Frontal cortex (tissue), 4 donors: ENCODE results near the gene TSSK6. TPM values are rescaled to one million over a fixed set of nuclear protein-coding genes. Genes with fewer than 3 reads are reported as not detected.

Experiments used
- DNase-seq, 2 donors: peaks; one replicate each; pipeline ENCODE4 v3.0.0; 2012; ENCODE audit warnings: low spot score in 2 of 2
- FAIRE-seq: peaks from 2 replicates; lab custom pipeline; 2012; peaks lifted over from hg19 to GRCh38; lab: Jason Lieb, UNC
- total RNA-seq: library from RNA; depleted of rRNA; stranded (reverse); fragments of >200 nt; gene quantifications from one replicate; pipeline ENCODE4 v1.2.3, GENCODE V29; 2014
- donor health status: control.
- donor health status: control.
- donor health status: control.

TSSK6 gene
- 2.4 TPM for total RNA-seq

- DNase-seq (no peak), FAIRE-seq (no peak)
These were observed at the start of gene TSSK6 for GRCh38 chr19:19514881-19515641. TSSK6 (minus strand) TSS chr19:19515548; CDS start chr19:19515427, 121 bp downstream.

DNA sequence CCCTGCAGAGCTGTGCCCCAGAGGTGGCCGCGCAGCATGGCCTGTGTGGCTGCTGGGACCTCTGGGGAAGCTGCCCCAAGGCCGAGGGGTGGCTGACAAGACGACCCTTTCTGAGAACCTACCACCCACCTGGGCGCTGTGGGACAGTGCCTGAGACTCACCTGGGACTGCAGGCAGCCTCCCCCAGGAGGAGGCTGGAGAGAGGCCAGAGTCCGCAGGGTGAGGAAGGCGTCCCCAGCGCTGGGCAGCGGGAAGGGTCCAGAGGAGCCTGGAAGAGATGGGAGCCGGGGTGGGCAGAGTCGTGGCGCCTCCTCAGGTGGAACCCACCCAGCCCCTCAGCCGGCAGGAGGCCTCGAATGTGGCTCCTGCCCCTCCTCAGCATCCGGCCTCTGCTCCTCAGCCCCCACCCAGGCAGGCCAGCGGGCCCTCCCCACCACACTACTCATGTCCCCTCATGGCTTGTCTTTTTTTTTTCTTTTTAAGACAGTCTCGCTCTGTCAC, 48.0 kb upstream of the TSSK6 start:
- FAIRE-seq, result no peak
- DNase-seq, result no peak

DNA sequence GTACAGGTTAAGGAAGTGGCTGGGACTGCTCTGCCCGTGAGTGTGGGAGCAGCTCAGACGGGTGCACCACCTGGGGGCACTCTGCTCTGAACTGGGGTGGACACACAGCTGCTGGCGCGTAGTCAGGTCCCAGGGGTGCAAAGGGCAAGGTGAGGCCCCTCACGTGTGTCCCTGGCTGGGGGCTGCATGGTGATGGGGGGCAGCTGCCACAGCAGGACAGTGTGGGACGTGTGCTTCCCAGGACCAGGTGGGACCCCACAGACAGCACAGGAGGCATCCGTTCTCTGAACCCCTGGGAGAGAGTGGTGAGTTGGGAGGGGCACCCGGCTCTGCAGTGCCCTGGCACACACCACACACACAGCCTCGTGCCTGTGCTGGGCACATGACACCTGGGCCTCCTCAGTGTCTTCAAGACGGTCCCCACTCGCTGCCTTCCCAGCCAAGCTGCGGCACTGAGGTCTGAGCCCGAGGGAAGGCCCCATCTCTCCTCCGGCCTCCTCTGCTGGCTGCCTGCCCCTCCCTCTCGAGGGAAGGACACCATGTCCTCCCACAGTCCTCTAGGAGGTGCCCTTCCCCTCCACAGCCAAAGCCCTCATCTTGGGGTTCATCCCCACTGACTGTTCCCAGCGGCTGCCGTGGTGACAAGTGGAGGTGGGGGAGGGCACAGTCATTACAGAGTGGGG, 47.5 kb upstream of the TSSK6 start:
- no peak for DNase-seq
- FAIRE-seq, result no peak

DNA sequence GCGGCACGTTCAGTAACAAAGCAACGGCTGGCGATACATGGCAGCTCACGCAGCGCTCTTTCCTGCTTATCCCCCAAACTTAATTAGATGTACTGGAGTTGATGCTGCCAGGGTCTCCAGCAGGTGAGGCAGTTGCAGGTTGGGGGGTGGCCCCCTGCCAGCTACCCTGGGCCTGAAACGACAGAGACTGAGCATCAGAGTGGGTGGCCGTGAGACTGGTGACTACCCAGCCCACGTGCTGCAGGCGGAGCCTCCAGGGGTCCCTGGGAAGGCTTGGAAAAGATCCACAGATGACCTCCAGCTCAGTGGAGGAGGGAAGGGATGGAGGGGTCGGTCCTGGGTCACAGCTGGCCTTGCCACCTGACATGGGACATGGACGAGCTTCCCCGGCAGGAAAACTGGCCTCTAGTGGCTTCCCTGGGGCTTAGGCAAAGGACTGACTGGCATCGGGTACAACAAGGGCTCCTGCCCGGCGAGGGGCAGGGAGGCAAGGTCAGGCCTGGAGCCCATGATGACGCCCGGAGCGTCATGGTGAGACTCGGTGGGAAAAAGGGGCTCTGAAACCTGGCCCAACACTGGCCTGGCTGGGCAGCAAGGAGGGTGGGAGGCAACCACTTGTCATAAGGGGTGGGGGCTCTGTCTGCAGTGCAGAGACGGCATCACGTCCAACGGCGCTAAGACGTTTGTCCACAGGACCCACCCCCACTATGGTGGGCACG, 46.8 kb upstream of the TSSK6 start:
- FAIRE-seq, result no peak
- no peak for DNase-seq

- FAIRE-seq (no peak), DNase-seq (no peak)
These were observed 44.6 kb upstream of the TSSK6 start for GRCh38 chr19:19559931-19560330.

- FAIRE-seq (no peak), DNase-seq (no peak)
These were observed 43.3 kb upstream of the TSSK6 start for GRCh38 chr19:19558636-19559035.

- FAIRE-seq, result no peak
These were observed 42.7 kb upstream of the TSSK6 start for GRCh38 chr19:19558055-19558454.

DNA sequence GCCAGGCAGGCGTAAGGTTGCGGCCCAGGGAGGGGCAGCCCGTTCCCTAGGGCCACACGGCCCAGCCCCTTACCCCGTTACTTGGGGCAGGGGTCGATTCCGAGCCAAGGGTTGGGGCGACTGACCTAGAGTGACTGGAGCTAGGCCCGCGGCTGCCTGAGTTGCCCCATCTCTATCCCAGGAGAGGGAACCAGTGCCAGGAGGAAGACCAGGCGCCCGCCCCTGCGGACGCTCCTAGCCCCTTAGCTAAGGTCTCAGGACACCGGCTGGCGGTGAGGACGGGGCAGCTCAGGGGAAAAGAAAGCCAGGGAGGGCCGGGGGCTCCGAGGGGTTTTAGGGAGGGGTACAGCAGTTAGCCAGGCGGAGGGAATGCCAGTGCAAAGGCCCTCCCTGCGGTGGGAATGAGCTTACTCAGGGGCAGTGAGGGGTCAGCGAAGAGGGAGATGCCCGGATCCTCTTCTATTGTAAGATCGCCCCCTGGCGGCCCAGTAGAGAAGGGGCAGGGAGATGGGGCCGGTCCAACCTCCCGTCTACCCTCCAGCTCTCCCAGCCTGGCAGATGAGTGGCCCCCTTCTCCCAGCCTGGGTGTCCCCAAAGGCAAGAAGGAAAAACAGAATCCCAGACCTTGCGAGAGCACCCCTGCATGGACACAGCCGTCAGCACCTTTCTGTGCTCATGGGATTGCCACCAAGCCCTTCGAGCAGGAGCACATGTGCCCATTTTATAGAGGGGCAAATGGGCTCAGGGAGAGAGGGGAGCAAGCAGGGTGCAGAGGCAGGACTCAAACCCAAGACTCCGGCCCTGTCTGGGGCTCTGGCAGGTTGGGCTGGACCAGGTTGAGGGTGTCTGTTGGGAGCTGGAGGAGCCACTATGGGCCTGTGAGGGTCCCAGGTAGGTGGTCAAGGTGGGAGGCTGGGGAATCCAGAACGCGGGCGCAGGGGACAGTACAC, 39.0 kb upstream of the TSSK6 start:
- FAIRE-seq, result no peak
- peak; percentile 26 to 63 for DNase-seq

More at GRCh38 chr19:19558055-19558454, 42.7 kb upstream of the TSSK6 start:
- DNase-seq, result no peak

GRCh38 chr19:19553670-19554069, 38.3 kb upstream of the TSSK6 start:
- no peak for DNase-seq
- no peak for FAIRE-seq

DNA sequence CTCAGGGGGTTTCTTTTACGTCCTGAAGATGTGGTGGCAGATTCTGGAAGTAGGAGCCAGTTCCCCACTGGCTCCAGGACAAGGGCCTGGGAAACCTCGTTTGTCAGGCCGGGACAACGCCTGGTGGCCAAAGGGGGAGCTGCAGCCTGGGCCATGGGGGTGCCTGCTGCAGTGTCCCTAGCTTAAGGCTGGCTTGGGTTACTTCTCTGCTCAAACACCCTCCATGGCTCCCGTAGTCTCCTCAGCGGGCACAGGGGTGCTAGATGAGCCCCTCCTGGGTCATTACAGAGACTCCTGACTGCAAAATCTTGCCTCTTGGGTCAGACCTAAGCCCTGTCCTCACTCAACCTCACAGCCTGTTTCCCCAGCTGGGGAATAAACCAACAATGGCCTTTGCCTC, 37.5 kb upstream of the TSSK6 start:
- no peak for DNase-seq
- FAIRE-seq, result no peak

- FAIRE-seq, result no peak
- no peak for DNase-seq
These were observed 36.5 kb upstream of the TSSK6 start for GRCh38 chr19:19551853-19552192.

DNA sequence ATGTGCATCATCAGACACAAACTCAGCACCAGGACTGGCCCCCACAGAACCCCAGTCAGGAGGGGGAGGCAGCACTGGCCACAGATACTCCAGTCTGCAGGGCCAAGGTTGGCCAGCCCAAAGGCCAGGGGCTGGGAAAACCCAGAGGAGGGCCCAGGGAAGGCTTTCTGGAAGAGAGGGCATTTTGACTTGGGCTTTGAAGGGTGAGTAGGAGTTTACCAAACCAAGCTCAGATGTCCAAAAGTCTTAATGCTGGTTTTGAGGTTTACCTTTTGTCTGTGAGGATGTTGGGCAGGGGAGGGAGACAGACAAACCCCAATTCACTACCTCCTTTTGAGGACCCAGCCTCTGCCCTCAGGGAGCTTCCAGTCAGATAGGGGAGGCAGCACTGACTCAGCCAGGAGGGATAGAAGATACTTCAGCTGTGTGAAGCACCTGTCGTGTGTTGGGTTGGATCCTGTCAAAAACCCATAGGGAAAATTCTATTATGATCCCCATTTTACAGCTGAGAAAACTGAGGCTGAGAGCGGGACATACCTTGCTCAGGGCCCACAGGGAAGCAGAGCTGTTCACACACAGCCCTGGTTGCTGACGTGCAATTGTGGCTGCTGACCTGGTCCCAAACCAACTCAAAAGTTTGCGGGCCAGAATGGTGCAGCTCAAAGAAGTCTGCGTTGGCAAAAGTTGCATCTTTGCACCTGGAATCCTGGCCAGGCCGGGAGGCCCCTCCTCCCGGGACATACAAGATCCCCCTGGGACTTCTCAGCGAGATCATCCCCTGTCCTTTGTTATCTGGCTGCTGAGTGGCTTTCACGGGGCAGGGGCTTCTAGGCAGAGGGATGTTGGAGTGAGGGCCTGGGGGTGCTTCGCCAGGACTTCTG, 35.9 kb upstream of the TSSK6 start:
- FAIRE-seq (no peak), DNase-seq (no peak)

- FAIRE-seq, result no peak
- no peak for DNase-seq
These were observed 35.2 kb upstream of the TSSK6 start for GRCh38 chr19:19550485-19550929.

DNA sequence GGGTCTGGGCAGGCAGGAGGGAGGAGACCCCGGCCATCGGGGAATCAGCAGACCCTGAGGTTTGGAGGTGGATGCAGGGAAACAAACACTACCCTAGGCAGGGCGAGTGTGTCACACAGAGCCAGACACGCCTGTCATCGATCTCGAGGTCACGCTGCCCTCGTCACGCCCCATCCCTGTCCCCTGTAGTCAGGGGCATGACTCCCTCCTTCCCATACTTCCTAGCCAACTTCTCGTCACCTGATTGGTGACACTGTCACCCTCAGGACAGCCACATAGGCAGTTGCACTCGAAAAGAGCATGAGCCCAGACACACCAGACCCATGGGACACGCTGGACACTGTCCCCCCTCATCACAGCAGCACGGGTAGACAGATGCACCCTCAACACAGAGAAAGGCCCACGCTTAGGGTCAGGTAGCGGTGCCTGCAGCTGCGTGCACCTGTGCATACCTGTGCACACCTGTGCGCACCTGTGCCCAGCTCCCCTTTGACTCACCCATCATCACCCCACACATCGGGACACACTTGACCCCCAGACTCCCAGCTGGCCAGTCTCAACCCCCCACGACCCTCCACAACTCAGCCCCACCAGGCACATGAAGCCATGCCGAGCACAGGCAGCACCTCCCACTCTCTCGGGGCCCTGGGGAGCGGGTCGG, 34.6 kb upstream of the TSSK6 start:
- DNase-seq (no peak), FAIRE-seq (no peak)

DNA sequence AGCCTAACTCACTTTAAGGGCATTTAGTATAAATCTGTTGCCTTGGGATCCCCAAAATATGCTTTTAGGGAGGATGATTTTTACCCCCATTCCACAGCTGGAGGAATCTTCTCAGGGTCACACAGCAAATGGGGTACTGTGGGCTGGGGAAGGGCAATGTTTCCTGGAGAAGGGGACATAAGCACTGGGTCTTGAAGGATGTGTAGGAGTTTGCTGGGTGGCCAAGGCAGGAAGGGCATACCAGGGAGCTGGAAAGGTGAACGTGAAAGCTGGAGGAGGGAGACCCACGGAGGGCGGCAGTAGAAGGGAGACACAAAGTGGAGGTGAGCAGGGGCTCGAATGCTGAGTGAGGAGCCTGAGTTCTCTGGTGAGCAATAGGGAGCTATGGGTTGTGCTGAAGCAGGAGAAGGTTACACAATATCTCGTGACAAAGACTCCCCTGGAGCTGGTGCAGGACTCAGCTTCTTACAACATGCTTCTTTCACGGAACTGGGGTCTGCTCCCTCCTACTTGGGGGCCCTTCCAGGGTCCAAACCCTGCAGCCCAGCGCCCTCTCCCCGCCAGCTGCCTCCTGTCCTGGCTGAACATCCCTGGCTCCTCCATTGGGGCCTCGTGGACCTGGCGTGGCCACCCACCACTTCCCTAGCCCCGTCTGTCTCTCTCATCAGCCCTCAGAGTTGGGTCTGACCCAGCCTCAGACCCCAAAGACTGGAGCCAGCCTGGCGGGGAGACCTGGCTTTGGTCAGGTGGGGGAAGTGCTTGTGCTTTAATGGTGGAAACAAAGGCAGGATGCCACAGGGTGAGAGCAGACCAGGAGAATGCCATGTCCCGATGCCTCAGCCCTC, 33.8 kb upstream of the TSSK6 start:
- DNase-seq (no peak), FAIRE-seq (no peak)

DNA sequence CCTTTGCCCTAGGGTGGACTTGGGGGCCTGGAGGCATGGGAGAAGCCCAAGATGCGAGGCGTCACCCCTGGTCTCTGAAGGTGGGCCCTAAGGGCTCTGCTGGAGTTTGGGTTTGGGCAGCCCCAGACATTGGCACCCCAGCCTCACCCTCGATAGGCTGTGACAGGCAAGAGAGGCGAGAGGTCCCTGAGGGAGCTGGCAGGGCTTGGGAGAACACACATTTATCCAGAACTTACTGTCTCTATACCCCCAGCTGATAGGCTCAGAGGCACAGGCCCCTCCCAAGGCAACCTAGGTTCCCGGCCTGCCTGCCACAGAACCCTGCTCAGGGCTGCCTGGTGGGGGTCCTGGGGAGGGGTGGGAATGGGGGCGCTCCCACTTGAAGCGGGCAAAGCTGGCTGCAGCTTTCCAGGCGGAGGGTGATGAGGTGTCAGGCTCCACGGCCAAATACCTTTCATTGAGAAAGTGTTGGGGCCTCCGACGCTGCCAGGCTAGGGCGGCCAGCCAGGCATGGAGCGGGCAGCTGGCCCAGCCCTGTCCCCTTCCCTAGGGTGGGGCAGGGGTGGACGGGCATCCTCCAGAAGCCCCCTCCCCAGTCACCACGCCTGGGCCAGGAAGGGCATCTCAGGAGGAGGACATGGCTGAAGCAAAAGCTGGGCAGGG, 32.5 kb upstream of the TSSK6 start:
- FAIRE-seq (no peak), DNase-seq (no peak)

DNA sequence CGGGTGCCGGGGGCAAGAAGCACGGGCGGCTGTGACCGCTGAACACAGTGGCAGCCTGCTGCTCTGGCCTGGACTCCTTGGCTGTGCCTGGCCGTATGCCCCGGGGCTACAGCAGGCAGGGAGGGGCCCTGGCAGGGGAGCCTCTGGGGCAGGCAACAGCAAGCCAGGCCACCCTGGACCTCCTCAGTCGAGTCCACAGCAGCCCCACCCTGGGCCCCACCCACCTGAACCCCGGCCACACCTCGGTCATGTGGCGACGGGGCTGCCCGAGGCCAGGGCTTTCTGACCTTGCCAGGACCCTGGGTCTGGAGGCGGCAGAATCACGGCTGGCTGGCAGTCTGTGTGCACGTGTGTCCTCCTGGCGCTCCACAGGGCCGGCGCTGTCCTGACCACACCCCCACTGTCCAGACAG, 31.4 kb upstream of the TSSK6 start:
- FAIRE-seq (no peak), DNase-seq (peak in 1 of 2 donors; percentile 25)
